Omental fat pad (tissue), 4 donors: Measurements from ENCODE around the gene DLGAP1. TPM values are rescaled to one million over a fixed set of nuclear protein-coding genes. Genes with fewer than 3 reads are reported as not detected.
"Not testable (repeated sequence)": the region's sequence is repeated elsewhere in the genome, so short reads cannot be mapped to it uniquely, and the experiment has no call there.

Experiments
- ATAC-seq: fragments of 150-250 bp; one replicate; pipeline ENCODE4 v1.9.1; 2016; ENCODE audit warnings: mild to moderate bottlenecking, moderate library complexity; ENCODE audit not compliant: low FRiP score
- DNase-seq: peaks from one replicate; pipeline ENCODE4 v3.0.0-alpha.2; 2019; ENCODE audit warnings: low spot score
- total RNA-seq, 4 donors: library from RNA; depleted of rRNA; stranded (reverse); fragments of >200 nt; gene quantifications; one replicate each; pipeline ENCODE4 v1.1.0, GENCODE V29; 2016
- TF ChIP-seq, protein P1 (sequence below), 3 donors: fragments of 450-650 bp; IDR thresholded peaks; one replicate each; pipeline ENCODE4 v1.5.1; 2016 to 2017; ENCODE audit warnings: antibody characterized with exemption in 3 of 3, mild to moderate bottlenecking in 3 of 3, moderate library complexity in 2 of 3

Gene DLGAP1
- 1 to 10 TPM; 1.5 to 8.0 (median 5.4) TPM for total RNA-seq

DNA sequence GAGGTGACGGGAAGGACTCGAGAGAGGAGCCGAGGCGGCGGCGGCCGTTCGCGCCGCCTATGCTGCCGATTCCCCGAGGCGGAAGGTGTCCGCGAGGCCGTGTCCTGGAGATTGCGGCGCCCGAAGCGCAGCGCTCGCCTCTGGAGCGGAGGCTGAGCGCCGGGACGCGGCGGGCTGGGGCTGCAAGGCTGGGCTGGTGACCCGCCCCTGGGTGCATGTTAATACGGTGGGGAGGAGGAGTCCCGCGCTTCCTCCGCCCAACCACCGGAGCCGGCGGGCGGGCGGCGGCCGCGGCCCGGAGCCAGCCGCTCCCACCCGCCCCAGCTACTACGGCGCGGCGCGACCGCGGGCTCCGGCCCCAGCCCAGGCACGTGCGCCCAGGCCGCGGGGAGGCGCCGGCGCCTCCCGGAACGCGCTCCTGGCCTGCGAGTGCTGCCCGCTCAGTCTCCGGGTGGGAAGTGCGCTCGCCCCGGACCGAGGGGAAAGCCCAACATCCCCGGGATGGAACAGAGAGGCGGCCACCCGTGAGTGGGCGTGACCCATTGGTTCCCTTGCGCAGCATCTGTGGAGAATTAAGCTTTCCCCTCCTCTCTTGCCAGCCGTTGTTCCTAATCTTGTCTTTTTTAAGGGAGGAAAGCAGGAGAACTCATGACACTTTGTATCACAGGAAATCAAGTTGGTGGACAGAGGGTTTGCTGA lies at the start of gene DLGAP1:
Gene DLGAP1, minus strand, starts transcription at position 195 of the 699 bp plus-strand sequence.
- ATAC-seq: peak; percentile 70
- TF ChIP-seq, protein P1, sequence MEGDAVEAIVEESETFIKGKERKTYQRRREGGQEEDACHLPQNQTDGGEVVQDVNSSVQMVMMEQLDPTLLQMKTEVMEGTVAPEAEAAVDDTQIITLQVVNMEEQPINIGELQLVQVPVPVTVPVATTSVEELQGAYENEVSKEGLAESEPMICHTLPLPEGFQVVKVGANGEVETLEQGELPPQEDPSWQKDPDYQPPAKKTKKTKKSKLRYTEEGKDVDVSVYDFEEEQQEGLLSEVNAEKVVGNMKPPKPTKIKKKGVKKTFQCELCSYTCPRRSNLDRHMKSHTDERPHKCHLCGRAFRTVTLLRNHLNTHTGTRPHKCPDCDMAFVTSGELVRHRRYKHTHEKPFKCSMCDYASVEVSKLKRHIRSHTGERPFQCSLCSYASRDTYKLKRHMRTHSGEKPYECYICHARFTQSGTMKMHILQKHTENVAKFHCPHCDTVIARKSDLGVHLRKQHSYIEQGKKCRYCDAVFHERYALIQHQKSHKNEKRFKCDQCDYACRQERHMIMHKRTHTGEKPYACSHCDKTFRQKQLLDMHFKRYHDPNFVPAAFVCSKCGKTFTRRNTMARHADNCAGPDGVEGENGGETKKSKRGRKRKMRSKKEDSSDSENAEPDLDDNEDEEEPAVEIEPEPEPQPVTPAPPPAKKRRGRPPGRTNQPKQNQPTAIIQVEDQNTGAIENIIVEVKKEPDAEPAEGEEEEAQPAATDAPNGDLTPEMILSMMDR (IDR thresholded peaks at IDR 0.05): no peak

GRCh38 chr18:4494703-4495284 lies 39.7 kb upstream of the DLGAP1 start:
- not testable (repeated sequence) for DNase-seq, ATAC-seq

More for the DNA sequence above, at the start of gene DLGAP1:
- no peak for DNase-seq

DNA sequence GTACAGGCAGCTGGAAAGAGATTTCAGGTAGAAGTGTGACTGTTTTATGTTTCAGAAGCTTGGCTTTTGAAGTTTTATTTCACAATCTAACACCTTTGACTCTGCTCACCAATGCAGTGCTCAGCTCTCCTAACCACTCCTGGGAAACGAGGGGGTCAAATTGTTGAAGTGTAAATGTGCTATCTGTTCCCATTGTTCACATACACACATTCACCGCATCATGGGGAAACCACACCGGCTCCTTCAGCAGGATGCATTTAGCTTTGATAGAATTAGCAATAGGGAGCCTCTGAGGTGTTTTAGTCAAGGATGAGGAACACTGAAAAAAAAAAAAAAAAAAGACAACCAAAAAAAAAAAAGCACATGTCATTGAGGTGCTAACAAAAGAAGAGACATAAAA lies 13.4 kb upstream of the DLGAP1 start:
- no peak for ATAC-seq
- TF ChIP-seq, protein P1 (IDR thresholded peaks at IDR 0.05): no peak

GRCh38 chr18:4454537-4455112 lies 482 bp downstream of the DLGAP1 start:
- no peak for ATAC-seq
- TF ChIP-seq, protein P1 (IDR thresholded peaks at IDR 0.05): no peak
- DNase-seq: no peak

More for the DNA sequence above, 13.4 kb upstream of the DLGAP1 start:
- DNase-seq: no peak

- TF ChIP-seq, protein P1 (IDR thresholded peaks at IDR 0.05): no peak
- DNase-seq (no peak), ATAC-seq (no peak)
Observed at GRCh38 chr18:4453874-4454536, 1.1 kb downstream of the DLGAP1 start.

DNA sequence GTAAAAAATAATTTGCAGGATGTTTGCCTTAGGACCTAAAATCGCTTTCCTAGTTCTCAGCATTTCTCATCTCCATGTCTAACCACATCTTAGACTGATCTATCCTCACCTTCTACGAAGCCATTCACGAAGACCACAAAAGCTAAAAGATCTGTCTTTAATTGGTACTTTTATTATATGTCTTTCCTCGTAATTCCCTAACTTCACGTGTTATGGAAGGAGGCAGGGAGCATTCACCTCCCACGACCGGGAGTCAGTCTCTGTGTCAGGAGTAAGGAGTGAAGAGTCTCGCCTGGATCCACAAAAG lies 1.6 kb downstream of the DLGAP1 start:
- no peak for ATAC-seq
- no peak for DNase-seq
- TF ChIP-seq, protein P1 (IDR thresholded peaks at IDR 0.05): no peak

- no peak for DNase-seq
- TF ChIP-seq, protein P1 (IDR thresholded peaks at IDR 0.05): no peak
- ATAC-seq: no peak
Observed at GRCh38 chr18:4450065-4450658, 4.9 kb downstream of the DLGAP1 start.
